ENCODE data around the gene FRAT1. TPM values are rescaled to one million over a fixed set of nuclear protein-coding genes. Genes with fewer than 3 reads are reported as not detected.

The FRAT1 gene
- polyA plus RNA-seq, 10 donors = 0.76 to 2.5 (median 1.4) TPM

DNA sequence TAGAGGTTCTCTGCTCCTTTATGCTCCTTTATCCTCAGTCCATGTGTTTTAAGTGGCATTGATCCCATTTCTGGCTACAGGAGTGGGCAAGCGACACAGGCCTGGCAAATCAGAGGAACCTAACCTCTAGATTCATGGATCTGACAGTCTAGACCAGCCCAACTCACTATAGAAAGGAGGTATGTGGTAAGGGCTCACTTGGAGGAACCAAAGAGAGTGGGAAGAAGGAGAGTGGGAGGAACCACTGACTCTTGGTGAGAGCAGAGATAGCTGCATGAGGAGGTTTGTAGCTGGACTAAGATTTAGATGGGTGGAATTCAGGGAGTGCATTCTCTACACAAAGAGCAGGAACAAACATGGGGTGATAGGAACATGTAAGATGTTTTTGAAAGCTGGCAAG is 11.6 kb upstream of the FRAT1 start:
- DNase-seq = no peak

DNA sequence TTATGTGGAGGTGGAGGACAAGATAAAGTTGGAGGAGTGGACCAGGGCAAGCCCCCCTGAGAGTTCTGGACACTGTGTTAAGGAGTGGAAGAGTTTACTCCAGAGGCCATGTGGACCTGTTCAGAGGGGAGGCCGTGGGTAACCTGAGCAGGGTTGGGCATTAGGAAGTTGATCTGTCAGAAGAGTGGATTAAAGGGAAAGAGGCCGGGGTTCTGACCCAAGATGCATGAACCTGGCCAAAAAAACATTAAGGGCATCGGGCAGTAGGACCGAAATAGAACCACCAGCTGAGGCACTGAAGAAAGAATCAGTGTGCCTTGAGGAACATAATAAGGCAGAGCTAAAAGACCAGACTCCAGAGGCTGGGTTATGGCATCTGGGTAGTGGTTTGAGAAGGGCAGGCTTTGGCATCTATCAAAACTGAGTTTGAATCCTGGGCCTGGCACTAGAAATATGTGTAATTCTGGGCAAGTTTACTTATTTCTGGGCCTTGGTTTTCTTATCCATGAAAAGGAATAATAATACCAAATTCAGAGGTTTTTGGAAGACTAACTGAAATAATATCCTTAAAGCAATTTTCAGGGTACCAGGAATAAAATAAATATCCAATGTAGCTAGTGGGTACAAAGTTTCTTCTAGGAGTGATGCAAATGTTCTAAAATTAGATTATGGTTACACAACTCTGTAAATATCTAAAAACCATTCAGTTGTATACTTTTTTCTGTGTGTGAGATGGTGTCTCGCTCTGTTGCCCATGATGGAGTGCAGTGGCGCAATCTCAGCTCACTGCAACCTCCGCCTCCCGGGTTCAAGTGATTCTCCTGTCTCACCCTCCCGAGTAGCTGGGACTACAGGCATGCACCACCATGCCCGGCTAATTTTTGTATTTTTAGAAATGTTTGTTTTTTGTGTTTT is 10.9 kb upstream of the FRAT1 start:
- DNase-seq = no peak

DNA sequence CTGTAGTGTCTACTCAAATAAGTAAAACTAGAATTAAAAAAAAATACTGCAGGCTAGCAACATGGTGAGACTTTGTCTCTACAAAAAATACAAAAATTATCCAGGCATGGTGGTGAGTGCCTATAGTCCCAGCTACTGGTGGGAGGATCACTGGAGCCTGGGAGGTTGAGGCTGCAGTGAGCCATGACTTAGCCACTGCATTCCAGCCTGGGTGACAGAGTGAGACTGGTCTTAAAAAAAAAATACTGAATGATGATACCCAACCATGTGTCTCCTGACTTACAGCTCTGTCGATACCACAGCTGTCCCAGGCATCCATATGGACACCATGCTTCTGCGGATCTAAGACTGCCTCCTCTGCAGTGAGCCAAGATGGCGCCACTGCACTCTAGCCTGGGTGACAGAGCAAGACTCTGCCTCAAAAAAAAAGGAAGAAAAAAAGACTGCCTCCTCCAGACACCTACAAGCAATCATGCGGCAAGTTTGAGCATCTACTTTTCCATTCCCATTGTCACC is 7.9 kb upstream of the FRAT1 start:
- DNase-seq = no peak

DNA sequence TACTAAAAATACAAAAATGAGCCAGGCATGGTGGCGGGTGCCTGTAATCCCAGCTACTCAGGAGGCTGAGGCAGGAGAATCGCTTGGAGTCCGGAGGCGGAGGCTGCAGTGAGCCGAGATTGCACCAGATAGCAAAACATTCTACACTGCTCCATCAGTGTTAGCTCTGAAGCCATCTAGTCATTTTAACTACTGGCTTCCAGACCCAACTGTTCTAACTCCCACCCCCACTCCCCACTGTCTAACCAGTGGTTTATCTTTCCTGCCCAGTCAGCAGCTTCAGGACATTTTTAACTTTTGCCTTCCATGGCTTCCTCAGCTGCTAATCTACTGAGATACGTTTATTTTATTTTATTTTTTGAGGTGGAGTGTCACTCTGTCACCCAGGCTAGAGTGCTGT is 6.2 kb upstream of the FRAT1 start:
- DNase-seq = no peak

DNA sequence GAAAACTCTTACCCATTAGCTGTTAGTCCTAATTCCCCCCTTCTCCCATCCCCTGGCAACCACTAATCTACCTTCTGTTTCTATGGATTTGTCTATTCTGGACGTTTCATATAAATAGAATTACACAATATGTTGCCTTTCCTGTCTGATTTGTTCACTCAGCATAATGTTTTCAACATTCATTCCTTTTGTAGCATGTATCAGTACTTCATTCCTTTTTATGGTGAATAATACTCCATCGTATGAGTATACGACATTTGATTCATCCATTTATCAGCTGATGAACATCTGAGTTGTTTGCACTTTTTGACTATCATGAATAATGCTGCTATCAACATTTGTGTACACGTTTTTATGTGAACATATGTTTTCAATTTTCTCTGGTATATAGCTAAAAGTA is 4.4 kb upstream of the FRAT1 start:
- no peak for DNase-seq

DNA sequence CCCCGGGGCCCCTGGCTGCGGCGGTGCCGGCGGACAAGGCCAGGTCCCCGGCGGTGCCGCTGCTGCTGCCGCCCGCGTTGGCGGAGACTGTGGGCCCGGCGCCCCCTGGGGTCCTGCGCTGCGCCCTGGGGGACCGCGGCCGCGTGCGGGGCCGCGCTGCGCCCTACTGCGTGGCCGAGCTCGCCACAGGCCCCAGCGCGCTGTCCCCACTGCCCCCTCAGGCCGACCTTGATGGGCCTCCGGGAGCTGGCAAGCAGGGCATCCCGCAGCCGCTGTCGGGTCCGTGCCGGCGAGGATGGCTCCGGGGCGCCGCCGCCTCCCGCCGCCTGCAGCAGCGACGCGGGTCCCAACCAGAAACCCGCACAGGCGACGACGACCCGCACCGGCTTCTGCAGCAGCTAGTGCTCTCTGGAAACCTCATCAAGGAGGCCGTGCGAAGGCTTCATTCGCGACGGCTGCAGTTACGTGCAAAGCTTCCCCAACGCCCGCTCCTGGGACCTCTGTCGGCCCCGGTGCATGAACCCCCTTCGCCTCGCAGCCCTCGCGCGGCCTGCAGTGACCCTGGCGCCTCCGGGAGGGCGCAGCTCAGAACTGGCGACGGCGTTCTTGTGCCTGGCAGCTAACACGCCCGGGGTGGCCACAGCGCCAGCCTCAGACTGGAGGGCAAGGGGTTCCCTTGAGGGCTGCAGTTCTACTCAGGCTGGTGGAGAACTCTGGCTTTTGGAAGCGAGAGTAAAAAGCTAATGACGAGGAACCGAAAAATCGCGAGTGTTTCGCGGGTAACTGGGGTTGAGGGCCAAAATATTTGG is 804 bp downstream of the FRAT1 start:
- peak in 1 of 3 donors; percentile 76 for DNase-seq

DNA sequence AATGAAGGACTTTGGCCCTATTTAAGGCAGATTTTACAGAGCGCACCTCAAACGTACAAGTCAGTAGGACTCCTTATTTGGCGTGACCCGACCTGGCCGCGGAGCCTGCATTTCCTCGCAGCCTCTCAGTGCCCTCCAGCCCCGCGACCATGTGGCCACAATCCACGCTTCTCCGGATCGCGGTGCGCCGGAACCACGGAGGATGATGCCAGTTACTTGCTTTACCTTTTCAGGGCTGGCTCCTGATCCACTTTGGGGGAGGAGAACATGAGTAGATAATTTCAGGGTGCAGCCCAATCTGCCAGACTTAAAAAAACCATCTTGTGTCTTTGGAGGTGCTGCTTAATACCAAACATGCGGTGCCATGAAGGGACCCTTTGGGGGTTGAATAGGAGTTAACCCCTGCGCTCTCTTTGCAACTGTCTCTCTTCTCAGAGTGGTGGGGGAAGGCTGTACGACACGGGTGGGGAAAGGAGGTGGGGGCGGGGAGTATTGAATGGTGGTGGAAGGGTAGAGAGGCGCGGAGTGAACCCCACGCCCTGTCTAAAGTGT is 1.5 kb downstream of the FRAT1 start:
- no peak for DNase-seq

DNA sequence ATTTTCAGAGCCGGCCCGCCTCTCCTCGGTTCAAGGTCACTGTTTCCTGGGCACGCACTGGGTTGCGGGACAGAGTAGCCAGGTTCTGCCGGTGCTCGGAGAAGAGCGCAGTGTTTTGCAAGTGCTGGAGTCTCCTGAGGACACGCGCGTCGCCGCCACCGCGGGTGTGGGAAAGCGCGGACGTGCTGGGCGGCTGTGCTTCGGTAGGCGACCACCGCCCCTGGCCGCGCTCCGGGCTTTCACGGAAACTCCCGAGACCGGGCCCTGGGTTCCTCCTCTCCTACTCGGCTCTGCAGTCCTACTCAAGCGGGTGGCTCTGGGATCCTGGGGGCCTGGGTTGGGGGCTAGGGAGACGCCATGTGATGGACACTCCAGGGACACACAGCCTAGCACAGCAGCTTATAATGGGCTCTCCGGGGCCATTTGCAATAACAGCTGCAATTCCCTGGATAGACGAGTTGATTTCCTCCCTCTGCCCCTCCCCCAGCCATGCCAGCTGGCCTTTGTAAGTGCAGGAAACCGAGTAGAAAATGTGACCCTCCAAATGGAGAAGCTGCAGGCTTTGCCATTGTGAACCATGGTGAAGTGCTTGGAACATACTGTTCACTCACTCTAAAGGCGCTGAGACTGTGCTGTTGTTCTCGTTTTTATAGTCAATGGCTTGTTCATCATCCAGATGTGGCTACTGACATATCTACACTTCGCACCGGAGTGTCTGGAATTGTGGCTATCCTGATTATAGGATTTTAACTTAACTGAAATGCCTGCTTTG is 2.1 kb downstream of the FRAT1 start:
- peak in 1 of 3 donors; percentile 65 for DNase-seq

DNA sequence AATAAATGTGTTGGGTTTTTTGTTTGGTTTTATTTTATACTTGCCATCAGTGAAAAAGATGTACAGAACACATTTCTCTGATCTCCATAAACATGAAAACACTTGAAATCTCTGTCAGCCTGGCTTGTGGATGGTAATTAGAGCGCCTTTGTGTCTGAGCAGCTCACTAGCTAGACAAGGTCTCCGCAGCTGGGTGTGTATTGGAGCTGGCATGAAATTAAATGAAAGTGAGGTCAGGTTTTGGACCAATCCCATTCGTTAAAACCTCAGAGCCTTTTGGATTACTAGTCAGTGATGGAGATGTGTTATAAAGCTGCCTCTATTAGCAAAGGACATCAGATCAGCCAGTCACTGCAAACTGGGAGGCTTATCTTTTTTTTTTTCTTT is 2.7 kb downstream of the FRAT1 start:
- peak in 1 of 3 donors; percentile 18 for DNase-seq

DNA sequence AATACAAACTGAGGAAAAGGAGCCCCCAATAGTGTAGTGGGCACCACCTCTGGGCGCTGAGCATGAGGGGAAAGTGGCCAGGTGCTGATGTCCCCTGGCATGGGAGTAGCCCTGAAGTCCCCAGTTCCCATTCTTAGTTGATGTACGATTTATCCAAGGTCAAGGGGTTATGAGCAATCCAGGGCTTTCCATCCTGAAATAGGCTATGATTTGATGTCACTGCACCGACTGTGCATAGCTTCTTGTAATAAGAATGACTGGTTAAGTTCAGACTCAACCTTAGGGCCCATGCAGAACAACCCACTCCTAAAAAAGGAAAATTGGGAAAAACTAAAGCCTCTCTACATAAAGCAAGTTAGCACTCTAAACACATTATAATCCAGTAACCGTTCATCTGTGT is 4.4 kb downstream of the FRAT1 start:
- DNase-seq = no peak

DNA sequence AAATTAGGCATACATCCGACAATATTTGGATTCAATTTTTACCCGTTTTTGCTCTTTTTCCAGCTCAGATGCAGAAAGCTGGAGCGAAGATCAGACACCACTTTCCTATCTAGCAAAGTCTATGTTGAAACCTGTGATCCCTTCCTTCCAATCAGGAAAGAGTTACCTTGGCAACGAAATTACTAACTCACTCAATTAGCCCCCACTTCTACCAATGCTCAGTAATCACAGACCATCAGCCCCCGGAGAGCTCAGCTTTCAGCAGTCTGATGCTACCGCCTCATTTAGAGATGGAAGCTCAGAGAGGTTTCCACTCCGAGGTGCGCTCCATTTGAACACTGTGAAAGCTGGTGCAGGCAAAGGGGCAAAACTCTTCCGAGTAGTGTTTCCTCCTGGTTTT is 6.7 kb downstream of the FRAT1 start:
- DNase-seq = no peak

DNA sequence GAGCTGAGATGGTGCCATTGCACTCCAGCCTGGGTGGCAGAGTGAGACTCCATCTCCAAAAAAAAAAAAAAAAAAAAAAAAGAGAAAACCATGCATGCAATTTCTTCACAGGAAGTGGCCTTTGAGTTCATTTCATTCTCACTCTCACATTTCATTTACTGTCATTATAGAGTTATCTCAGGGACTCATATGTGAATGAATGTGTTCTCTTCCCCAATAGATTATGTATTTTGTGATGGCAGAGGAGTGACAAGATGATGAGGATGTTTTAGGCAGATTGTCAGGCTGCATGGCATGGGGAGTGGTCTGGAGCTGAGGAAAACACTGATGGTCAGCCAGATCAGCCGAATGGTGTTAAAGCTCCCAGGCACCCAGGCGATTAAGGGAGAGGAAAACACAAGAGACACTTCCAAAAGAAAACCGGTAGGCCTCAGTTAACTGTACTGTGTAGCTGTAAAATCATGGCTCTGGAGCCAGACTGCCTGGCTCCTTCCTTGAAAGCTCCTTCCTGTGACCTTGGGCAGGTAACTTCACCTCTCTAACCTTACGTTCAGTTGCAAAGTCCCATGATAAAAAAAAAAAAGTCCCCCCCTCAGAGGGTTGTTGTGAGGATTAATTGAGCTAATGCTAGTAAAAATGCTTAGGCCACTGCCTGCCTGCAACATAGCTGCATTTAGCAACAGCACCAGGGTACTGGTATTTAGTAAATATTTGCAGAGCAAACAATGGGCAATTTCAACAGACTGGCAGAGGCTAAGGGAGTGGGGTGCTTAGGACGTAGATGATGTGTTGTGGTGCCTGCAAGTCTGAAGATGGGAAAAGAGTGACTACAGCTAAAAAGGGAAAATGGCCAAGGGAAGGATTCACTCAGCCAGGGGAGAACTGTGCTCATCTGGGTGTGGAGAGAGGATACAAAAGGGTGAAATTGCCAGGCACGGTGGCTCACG is 8.6 kb downstream of the FRAT1 start:
- no peak for DNase-seq

DNA sequence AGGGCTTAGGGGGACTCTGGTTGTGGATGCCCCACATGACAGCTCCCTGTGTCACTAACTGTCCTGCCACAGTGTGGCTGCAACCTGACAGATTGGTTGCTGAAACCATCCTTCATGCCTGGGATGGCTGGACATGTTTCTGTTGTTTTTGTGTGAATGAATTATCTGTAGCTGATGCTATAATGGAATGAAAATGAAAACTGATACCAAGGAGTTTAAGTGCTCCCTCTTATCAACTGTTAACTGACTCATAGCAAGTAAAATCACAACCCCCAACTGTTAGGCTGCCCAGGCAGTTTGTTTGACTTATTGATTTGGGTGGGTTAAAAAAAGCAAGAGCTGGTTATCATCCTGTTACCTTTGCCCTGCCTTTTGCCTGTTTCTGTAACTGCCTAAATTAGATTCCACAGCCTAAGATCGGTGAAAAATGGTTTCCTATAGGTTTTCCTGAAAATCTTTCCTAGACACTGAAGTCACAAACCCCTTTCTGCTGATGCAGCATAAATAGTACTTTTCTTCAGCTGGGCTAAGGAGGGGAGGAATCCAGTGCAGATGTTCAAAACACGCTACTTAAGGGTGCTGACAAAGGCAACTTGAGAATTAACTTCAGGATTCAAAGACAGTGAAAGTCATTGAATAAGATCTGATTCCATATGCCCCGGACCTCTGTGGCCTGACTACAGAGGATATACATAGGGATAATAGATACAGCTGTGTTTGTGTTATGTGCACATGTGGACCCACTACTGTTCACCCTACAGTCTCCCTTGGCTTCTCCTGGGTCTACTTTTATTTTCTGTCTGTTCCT is 9.8 kb downstream of the FRAT1 start:
- DNase-seq = no peak

DNA sequence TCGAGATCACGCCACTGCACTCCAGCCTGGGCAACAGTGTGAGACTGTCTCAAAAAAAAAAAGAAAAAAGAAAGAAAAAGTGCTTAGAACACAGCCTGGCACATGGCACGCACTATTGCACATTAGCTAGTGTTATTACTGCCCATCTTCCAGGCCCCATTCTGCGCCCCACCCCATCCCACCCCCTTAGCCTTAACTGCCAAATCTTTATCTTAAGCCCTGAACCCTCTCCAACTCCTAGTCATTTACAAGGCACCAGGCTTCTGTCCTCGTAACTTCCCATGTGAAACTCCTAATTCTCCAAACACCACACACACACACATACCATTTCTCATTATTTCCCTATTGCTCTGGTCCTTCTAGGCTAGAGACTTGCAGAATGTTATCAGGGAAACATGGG is 10.7 kb downstream of the FRAT1 start:
- DNase-seq = no peak

DNA sequence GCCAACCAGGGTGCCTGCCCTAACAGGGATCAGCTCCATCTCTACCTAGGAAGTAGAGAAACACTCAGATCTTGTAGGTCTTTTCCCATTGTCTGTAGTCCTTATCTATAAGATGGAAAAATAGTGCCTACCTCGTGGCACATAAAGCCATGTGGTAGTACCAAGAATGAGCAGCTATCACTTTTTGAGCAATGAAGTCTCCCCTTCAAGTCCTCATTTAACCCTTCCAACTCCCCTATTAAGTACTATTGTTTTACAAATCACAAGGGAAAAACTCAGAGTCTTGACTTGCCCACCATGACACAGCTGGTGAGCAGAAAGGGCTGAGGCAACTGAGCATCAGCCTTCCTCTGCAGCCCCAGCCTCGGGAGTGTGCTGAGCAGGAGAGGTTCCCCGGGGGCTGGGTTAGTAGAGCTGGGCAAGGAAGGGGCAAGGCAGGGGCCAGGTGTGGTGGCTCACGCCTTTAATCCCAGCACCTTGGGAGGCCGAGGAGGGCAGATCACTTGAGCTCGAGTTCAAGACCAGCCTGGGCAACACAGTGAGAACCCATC is 12.2 kb downstream of the FRAT1 start:
- DNase-seq = no peak

DNA sequence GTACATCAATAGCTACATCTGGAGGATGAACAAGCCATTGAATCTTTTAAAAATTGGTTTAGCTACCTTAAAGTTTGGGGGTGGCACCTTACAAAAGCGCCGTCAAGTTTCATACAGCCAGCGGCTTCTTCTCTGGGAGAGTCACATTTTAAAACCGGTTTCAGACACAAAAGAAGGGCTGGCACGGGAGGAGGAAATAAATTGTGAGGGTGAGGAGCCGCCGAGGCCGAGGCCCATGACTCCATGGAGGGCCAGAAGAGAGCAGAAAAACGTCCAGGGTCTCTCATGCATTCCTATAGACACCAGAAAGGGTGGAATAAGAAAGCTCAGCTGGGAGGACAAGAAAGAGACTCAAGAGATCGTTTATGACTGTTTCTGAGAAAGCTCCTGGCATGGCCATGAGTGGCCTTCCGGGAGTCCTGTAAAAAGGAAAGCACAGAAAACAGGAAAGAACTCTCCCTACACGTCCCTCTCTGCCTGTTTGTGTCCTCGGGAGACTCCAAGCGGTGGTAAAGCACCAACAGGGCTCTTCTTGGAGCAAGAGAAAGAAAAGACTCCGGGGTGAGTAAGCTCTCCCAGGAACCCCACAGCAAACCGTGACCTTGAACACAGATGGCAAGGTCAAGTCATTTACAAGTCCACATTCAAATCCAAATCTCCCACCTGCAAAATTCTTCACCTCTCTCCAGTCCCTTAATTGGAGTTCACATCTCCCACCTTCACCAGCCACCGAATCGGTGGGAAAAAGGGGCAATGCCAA is 13.7 kb downstream of the FRAT1 start:
- peak in 2 of 3 donors; percentile 50 to 57 for DNase-seq

DNA sequence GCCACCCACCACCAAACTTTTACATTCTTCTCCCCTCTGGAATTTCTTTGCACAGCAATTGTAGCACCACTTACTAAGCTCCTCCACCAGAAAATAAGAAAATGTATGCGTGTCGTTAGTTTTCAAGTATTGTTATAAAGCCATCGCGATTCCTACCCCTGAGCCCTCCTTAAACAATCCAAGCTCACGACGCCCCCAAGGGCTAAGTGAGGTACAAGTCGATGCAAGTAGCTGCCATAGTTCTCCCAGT is 14.2 kb downstream of the FRAT1 start:
- DNase-seq = no peak

DNA sequence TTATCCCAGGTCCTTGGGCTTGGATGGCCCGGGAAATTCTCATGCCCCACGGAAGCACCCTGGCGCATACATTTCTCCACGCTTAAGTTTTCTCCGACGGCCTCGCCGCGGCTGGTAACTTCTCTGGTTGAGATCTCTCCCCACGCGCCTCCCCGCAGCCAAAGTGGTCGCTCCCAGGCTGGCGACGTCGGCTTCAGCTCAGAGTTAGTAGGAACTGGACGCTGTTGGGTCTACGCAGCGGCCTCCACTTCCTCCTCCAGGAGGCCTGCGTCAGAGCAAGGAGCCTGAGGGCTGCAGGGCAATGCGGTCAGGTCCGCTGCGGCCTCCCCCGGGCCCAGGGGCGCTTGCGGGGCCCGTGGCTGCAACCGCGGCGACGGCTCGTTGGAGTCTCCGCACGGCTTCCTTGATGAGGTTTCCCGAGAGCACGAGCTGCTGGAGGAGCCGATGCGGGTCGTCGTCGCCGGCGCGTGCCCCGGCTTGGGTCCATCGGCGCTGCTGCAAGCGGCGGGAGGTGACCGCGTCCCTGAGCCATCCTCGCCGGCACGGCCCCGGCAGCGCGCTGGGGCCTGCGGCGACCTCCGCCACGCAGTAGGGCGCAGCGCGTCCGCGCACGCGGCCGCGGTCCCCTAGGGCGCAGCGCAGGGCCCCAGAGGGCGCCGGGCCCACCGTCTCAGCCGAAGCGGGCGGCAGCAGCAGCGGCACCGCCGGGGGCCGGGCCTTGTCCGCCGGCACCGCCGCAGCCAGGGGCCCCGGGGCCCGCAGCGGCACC is 14.7 kb downstream of the FRAT1 start:
- peak in 1 of 3 donors; percentile 71 for DNase-seq

All from muscle of back (tissue), 11 donors.